HG02763 (cell line): ENCODE results near the gene PPP1R11.
A peak's percentile ranks its signal among the peaks of the same experiment; 100 is the strongest.
"Not testable (repeated sequence)": the region's sequence is repeated elsewhere in the genome, so short reads cannot be mapped to it uniquely, and the experiment has no call there.

Source experiments
- ATAC-seq: cut with Tn5 transposase; IDR thresholded peaks from one replicate; pipeline ENCODE4 v1.9.1; 2021; ENCODE audit warnings: mild to moderate bottlenecking, moderate library complexity; ENCODE audit not compliant: unreplicated experiment

PPP1R11 gene

GRCh38 chr6:30093951-30094661, 27.1 kb downstream of the PPP1R11 start:
- no peak for ATAC-seq

- no peak for ATAC-seq
Measured at GRCh38 chr6:30096829-30097228, 29.8 kb downstream of the PPP1R11 start.

DNA sequence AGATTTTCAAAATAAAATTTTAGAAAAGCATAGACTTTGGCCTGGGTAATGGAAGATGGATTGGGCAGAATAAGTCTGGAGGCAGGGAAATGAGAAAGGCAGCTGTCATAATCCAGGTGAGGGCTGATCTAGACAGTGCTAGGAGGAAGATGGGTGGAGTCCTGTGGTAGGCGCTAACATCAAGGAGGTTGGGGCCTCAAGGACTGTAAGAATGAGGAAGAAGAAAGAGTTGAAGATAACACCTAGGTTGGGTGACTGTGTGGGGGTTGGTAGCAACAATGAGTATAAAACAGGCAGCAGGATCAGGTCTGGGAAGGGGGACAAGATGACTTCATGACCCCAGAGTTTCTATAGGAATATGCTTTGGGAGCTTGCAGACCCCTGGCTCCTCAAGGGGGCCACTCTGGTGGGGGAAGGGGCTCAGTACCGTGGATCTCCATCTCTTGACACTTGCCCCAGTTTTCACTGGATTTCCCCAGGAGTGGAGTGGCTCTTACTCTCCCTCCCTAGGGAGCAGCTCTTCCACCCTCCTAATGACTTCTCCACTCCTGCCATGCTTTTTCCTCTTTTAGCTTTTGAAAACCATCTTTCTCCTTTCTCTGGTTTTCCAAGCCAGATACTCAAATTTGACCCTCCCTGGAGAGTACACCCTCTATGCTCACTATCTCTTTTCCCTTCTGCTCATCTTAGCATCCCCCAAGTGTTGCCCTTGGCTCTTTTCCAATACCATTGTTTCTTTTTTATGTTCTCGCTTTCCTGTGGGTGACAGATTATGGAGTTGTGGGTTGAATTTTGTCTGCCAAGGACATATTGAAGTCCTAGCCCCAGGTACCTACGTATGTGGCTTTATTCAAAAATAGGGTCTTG, 31.1 kb downstream of the PPP1R11 start:
- ATAC-seq = no peak

GRCh38 chr6:30100154-30100553, 33.2 kb downstream of the PPP1R11 start:
- no peak for ATAC-seq

DNA sequence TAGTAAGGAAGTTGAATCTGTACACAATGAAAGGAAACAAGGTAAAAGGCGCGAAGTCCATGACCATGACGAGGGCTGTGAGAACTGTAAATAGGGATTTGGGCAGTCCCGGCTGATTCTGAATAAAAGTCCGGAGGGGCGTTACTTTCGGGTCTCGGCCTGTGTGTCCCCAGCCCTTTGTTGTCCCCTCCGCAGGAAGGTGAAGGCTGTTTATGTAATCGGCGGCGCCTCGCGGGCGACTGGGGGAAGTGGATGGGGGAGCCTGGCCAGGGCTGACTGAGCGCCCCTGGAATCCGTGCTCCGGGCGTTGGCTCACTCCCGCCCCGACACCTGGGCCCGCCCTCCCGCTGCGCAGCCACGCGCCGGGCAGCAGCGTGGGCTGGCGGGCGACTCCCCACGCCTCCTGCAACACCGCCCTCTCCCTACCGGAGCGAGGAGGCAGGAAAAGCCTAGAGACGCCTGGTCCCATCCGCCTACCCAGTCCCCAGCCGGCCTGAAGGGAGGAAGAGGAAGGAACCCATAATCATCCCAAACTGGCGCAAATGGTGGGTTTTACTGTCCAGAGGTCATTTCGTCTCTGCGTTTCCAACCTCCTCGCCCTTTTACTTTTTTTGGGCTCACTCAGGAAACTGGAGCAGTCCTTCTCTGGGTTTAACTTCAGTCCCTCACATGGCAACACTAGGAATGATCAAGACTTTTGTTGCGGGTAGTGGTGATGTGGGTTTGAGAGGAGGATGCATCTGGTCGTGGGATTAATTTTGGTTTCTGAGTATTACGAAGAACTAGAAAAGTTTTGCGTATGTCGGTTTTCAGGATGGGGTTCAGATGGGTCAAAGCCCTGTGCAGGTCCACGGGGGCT, 33.8 kb downstream of the PPP1R11 start:
- ATAC-seq = no peak

DNA sequence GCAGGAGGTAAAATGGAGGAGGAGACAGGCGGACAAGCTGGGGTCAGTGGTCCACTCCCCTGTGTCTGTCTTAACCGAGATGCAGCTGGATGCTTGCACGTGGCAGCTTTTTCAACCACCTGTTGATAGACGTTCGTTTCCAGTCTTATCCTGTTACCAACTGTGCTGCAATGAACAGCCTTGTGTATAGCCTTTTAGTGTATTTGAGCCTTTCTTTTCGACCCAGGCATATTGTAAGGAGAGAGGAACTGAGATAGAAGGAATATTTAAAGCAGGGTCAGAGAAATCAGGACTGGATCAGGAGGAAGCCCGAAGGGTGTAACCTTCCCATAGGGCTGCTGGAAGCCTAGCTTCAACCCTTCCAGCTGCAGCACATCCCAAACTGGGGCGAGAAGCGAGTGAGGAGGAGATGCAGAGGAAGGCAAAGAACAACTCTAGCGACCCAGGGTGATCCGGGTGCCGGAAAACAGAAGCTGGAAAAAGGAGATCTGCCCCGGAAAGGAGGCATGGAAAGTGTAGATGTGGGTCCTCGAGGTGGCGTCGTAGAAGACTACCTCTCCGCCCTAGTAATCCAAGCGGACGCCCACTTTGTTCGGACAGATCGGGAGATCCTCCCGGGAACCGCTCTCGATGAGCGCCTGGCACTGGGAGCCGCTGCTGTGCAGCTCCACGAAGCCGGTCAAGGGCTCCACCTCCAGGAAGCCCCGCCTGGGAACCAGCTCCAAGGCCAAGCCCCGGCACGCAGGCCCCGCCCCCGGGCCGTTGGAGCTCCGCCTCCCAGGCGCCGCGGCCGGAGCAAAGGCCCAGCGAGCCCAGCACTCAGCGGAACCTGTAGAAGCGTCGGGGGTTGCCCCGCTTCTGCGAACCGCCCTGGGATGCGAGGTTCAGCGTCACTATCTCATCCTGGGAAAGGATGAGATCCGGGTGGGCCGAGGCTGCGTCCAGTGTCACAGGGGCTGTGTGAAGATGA, 34.7 kb downstream of the PPP1R11 start:
- peak; percentile 55 for ATAC-seq

- ATAC-seq = no peak
Measured at GRCh38 chr6:30102414-30102969, 35.5 kb downstream of the PPP1R11 start.

DNA sequence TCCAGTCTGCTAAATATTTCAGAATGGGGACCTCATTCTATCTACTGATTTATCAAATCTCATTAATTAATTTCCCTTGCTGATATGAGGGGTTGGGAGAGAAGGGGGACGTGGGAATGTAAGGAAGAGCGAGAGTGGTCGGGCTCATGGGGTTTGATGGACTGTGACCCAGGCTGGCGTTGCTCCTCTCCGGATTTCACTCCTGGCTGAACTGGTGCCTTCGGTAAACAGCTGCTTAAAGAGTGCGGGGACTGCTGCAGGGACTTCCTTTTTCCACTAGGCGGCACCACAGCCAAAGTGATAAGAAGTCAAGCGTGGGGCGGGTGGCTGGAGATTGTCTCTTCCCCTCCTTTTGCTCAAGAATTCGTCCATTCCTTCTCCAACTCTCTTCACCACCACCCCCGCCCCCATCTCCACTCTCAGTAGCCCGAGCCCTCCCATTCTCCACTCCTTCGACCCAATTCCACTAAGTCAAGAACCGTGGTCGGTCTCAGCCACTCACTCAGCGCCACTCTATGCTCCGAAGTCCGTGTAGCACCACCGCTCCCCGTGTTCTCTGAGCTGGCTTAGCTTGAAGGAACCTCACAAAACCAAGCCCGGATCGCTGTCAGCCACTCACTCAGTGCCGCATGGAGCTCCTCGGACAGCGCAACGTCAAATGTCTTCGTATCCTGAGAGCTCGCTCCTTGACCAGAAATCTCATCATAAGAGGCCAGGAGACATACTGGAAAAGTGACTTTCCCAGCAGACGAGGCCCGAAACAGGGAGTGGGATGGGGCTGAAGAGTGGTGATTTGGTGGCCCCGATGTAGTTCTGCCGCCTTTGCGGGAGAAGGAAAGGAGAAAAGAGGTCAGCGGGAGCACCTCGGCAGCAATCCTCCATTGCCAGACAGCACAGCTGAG, 36.2 kb downstream of the PPP1R11 start:
- ATAC-seq = peak; percentile 63

- ATAC-seq = no peak
Measured at GRCh38 chr6:30103872-30104179, 36.8 kb downstream of the PPP1R11 start.

DNA sequence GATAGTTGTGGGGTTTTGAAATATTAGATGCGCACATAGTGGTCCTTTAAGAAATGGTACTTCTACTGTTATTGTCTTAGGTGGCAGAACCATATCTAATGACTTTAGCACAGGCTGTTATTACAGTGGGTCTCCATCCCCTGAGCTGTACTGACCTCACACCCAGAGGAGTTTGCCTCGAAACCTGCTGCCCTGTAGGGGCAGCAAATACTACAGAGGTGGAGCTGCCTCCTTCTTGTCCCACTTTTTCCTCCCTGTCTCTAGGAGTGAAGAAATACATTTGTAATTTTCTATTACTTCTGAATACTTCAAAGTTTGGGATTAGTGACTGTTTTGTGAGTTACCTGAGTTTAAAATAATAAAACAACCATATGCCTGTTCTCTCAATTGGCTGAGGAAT, 37.7 kb downstream of the PPP1R11 start:
- ATAC-seq = no peak

DNA sequence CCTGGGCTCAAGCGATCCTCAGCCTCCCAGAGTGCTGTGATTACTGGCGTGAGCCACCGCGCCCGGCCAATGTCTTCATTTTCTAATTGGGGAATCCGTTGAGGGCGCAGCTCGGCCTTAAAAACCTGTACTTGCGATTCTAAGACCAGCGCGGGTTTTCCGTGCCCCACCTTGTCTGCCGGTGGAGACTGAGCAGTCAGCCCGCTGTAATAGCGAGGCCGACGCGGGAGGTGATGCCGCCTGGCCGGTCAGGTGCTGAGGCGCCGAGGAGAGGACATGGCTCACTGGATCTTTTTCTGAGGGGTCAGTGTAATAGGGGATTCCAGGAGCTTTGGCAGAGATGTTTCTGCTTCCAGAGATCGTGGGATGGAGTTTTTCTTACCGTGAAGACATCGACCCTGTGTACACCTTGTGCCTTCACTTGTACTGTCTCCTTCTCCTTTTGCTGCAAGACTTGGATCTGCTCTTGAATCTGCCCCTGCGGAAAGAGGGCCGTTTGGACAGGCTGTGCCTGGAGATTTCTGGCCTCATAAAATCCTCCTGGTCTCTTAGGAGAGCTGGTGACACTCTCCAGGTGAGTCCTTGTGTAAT, 44.4 kb downstream of the PPP1R11 start:
- no peak for ATAC-seq

GRCh38 chr6:30112402-30112994, 45.5 kb downstream of the PPP1R11 start:
- ATAC-seq = no peak

GRCh38 chr6:30113003-30113759, 46.2 kb downstream of the PPP1R11 start, which contains the start of gene TRIM31:
TRIM31 (minus strand) TSS chr6:30113090; CDS start chr6:30112805, 285 bp downstream.
- ATAC-seq = no peak

GRCh38 chr6:30113841-30114240, 46.8 kb downstream of the PPP1R11 start:
- ATAC-seq = no peak

DNA sequence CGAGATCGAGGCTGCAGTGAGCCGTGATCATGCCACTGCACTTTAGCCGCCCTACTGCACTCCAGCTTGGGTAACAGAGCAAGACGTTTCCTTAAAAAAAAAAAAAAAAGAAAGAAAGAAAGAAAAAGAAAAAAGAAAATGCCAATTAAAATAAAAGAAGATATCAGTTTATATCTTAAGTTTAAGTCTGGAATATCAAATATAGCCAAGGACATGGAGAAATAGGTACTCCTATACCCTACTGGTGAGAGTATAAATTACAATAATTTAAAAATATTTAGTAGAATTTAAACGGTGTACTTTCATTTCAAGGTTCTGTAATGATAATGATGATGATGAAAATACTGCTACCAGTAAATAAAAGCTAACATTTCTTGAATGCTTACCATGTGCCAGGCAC, 49.7 kb downstream of the PPP1R11 start:
- no peak for ATAC-seq

GRCh38 chr6:30118691-30119090, 51.7 kb downstream of the PPP1R11 start:
- ATAC-seq = not testable (repeated sequence)
